ENCODE measurements around the gene NAA10.

The NAA10 gene

GRCh38 chrX:153927672-153927921 is 7.2 kb downstream of the NAA10 start:
- peak overlapping the region; percentile 95 for H3K27ac ChIP-seq (ENCODE audit: extremely low read depth, low read depth, low read length)
- peaks cover 14 to 37% of the 10 kb centered on the region in 2 experiments for H3K36me3 ChIP-seq (ENCODE audit: control insufficient read depth in 2 of 2, insufficient read depth in 1 of 2, low read length in 2 of 2)
- TF ChIP-seq ZBTB48 (tag by site-specific recombination; IDR thresholded peaks at IDR 0.05) (peak; percentile 91), ZNF600 (tag by site-specific recombination; IDR thresholded peaks at IDR 0.05) (no peak), ZNF366 (tag by site-specific recombination; conservative IDR thresholded peaks at IDR 0.05) (peak; percentile 41; the same call in 1 of the 2 replicates), KLF9 (tag by site-specific recombination; IDR thresholded peaks at IDR 0.05; ENCODE audit: low read depth) (peak; percentile 9; the same call in 1 of the 2 replicates), PATZ1 (tag by site-specific recombination; IDR thresholded peaks at IDR 0.05) (0 out of 2 replicates have a peak, but pooled peaks have one; percentile 9), ZSCAN5A (tag by site-specific recombination; IDR thresholded peaks at IDR 0.05) (no peak)
- ChIA-PET POLR2A (interaction anchor here (0.7 to 4.2 kb wide), 13 partner anchors 12 to 240 kb away, joined by 3 to 67 read pairs (median 8); partner anchors contain the start of genes HCFC1, RENBP, SLC6A8 and TMEM187), CTCF (interaction anchor here (0.6 to 14.7 kb wide), 5 partner anchors 12 to 163 kb away, joined by 3 to 267 read pairs (median 4); partner anchors contain the start of genes PLXNB3 and RENBP)
- H3K9me3 ChIP-seq (ENCODE audit: control insufficient read depth, insufficient read depth, low read depth, low read length): no peaks in the 10 kb centered on the region
- peak overlapping the region; percentile 66 for H3K4me3 ChIP-seq (ENCODE audit: low read depth, low read length)
- peaks cover 10% of the 10 kb centered on the region for H3K4me1 ChIP-seq (ENCODE audit: control insufficient read depth, insufficient read depth, low read length)

- peak overlapping the region; percentile 66 for H3K4me3 ChIP-seq (ENCODE audit: low read depth, low read length)
- CTCF ChIA-PET: interaction anchor here (0.6 to 14.7 kb wide), 6 partner anchors 13 to 259 kb away, joined by 3 to 267 read pairs (median 4); partner anchors contain the start of genes PLXNB3 and RENBP
- H3K4me1 ChIP-seq (ENCODE audit: control insufficient read depth, insufficient read depth, low read length): peaks cover 10% of the 10 kb centered on the region
- POLR2A ChIA-PET: interaction anchor here (0.6 to 4.2 kb wide), 11 partner anchors 13 to 239 kb away, joined by 3 to 67 read pairs (median 7); partner anchors contain the start of genes HCFC1, RENBP, SLC6A8 and TMEM187
- peaks cover 9 to 32% of the 10 kb centered on the region in 2 experiments for H3K36me3 ChIP-seq (ENCODE audit: control insufficient read depth in 2 of 2, insufficient read depth in 1 of 2, low read length in 2 of 2)
- peak overlapping the region; percentile 95 for H3K27ac ChIP-seq (ENCODE audit: extremely low read depth, low read depth, low read length)
- no peaks in the 10 kb centered on the region for H3K9me3 ChIP-seq (ENCODE audit: control insufficient read depth, insufficient read depth, low read depth, low read length)
- TF ChIP-seq ZNF701 (tag by site-specific recombination; IDR thresholded peaks at IDR 0.05) (no peak), HOXD13 (CRISPR knock-in tag; IDR thresholded peaks at IDR 0.05; ENCODE audit: borderline replicate concordance) (no peak), ZNF354C (tag by site-specific recombination; IDR thresholded peaks at IDR 0.05; ENCODE audit: borderline replicate concordance, low read depth) (no peak), CTCF (tag by site-specific recombination; IDR thresholded peaks at IDR 0.05) (no peak), SP2 (tag by site-specific recombination; IDR thresholded peaks at IDR 0.05) (peak; percentile 40; the same call in 1 of the 2 replicates), ZNF248 (tag by site-specific recombination; IDR thresholded peaks at IDR 0.05) (no peak), ZNF133 (tag by site-specific recombination; IDR thresholded peaks at IDR 0.05) (no peak), FEZF1 (tag by site-specific recombination; IDR thresholded peaks at IDR 0.05) (no peak), ZNF26 (tag by site-specific recombination; IDR thresholded peaks at IDR 0.05) (no peak), ZIC2 (tag by site-specific recombination; IDR thresholded peaks at IDR 0.05) (peak; percentile 35; the same call in 1 of the 2 replicates), PATZ1 (tag by site-specific recombination; IDR thresholded peaks at IDR 0.05) (0 out of 2 replicates have a peak, but pooled peaks have one; percentile 13), ZNF416 (tag by site-specific recombination; IDR thresholded peaks at IDR 0.05) (no peak), GLIS2 (tag by site-specific recombination; IDR thresholded peaks at IDR 0.05) (peak; percentile 66), GLIS1 (tag by site-specific recombination; IDR thresholded peaks at IDR 0.05) (peak; percentile 91), KLF1 (tag by site-specific recombination; IDR thresholded peaks at IDR 0.05) (peak; percentile 40; the same call in 1 of the 2 replicates), ZNF398 (tag by site-specific recombination; IDR thresholded peaks at IDR 0.05) (peak; percentile 28; the same call in 1 of the 2 replicates), EGR2 (tag by site-specific recombination; IDR thresholded peaks at IDR 0.05; ENCODE audit: low read depth) (peak; percentile 72)
Measured at GRCh38 chrX:153926858-153927671, 7.8 kb downstream of the NAA10 start.
